ENCODE results near the gene GRIP2.

GRIP2 gene

DNA sequence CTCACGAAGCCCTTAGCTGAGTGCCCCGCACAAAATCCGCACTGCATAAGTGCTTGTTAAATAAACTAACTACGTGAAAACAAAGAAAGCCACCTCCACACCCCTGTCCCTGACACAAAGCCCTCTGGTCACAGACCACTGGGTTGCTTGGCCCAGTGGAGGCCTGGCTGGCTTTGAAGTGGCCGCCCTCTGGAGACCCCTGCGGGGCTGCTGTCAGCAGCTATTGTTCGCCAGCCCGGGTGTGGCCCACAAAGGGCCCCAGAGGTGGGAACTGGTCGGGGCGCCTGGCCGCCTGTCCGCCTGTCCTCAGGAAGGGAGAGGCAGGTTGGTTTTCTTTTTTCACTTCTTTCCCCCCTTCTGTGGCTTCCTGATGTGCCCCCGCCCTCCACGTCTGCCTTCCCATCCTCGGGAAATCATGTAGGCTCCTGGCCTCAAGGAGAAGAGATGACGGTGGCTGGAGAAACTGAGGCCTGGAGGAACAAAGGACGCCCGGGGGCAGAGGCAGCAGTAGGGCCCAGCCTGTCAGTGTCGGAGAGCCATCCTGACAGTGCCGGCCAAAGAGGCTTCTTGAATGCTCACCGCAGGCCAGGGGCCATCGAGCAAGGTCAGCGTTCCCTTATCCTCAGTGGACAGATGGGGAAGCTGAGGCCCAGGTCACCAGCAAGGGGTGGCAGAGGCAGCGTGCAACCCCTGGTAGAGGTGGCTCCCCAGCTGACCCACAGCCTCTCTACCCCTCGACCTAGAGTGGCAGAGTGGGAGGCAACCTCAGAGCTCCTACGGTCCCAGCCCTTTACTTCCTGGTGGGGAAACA, 76.6 kb downstream of the GRIP2 start:
- DNase-seq = no peak

- no peak for DNase-seq
Observed at GRCh38 chr3:14462738-14463137, 77.4 kb downstream of the GRIP2 start.

DNA sequence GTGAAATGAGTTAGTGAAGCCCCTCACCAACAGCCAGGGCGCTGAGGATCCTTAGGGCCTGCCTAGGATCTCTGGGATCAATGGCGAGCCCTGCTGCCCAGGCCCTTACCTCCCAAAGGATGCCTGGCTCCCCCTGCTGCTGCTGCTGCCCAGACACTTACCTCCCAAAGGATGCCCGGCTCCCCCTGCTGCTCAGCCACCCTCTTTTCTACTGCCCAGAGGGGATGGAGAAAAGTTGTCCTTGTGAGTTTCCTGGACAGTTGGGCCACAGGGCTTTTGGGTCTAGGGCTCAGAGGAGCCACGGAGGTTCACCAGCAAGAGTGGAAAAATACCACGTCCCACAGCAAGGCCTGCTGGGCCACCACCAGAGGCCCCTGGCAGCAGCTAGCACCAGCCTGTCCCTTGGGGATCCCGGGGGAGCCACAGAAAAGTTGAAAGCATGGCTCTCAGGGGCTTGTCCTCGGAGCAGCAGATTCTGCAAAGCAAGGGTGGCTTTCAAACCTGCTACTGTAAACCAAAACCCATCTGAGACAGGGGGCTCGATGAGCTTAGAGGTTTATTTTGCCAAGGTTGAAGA, 78.3 kb downstream of the GRIP2 start:
- peak; percentile 67 for DNase-seq

DNA sequence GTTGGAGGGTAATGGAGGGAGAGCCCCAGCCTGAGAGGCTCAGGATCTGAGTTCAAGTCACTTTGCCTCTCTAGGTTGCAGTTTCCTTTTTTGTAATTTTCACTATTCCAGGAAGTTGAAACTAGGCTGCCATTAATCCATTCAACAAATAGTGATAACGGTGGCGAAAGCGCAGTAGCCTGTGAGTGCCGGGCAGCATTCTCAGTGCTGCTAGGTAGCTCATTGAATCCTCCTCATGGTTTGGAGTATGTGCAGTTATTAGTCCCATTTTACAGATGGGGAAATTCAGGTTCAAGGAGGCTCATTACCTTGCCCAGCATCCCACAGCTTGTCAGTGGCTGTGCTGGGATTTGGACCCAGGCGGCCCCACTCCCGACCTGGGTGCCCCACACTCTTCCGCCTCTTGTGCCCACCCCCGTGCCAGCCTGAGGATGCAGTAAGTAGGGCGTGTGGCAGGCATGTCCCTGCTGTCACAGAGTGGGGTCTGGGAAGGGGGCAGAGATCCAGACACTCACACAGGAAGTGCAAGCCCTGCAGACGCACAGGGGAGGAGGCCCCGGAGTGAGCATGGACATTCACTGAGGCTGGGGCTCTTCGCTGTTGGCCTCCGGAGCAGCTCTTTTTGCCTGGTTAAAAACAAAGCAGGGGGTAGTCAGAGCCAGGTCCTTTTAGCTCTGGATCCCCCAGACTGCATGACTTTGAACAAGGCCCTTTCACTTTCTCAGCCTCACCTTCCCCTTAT, 79.0 kb downstream of the GRIP2 start:
- no peak for DNase-seq

DNA sequence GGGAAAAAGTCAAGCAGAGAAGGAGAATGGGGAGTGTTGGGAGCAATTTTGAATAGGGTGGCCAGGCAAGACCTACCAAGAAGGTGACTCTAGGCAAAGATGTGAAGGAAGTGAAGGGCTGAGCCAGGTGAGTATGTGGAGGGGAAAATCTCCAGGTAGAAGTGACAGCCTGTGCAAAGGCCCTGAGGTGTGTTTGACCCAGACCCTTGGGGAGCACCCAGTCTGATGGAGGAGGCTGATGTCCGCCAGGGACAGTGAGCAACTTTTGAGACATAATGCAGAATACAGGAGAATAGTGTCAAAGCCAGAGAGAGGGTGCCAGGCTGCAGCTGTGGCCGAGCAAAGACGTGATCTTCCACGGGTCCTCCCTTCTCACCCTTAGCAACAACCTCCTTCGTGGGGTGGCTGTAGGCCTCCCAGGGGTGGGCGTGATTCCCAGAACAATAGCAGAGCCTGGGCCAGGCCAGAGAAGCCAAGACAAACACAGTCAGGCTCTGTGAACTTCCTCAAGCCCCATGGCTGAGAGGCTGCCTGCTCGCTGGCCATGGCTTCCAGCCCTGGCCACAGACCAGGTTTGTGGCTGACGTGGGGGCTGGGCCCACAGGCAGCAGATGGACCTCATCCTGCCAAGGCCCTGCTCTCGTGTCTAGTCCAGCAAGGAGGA, 79.7 kb downstream of the GRIP2 start:
- peak; percentile 82 for DNase-seq

- DNase-seq = no peak
Observed at GRCh38 chr3:14459787-14460186, 80.4 kb downstream of the GRIP2 start.

DNA sequence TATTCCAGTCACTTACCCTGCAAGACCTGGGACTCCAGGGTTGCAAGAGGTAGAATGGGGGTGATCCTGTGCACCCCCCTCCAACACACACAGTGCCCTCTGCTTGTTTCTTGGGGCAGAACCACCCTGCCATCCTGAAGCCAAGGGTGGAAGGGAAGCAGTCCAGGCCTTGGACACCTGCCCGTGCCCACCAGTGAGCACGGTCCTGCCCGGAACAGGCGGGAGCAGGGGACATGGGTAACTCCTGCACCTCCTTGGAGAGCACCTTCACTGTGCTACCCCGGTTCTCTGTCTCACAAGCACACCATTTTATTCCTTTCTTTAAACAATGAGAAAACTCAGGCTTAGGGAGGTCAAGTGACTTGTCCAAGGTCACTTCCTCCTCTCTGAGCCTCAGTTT, 80.8 kb downstream of the GRIP2 start:
- DNase-seq = no peak

DNA sequence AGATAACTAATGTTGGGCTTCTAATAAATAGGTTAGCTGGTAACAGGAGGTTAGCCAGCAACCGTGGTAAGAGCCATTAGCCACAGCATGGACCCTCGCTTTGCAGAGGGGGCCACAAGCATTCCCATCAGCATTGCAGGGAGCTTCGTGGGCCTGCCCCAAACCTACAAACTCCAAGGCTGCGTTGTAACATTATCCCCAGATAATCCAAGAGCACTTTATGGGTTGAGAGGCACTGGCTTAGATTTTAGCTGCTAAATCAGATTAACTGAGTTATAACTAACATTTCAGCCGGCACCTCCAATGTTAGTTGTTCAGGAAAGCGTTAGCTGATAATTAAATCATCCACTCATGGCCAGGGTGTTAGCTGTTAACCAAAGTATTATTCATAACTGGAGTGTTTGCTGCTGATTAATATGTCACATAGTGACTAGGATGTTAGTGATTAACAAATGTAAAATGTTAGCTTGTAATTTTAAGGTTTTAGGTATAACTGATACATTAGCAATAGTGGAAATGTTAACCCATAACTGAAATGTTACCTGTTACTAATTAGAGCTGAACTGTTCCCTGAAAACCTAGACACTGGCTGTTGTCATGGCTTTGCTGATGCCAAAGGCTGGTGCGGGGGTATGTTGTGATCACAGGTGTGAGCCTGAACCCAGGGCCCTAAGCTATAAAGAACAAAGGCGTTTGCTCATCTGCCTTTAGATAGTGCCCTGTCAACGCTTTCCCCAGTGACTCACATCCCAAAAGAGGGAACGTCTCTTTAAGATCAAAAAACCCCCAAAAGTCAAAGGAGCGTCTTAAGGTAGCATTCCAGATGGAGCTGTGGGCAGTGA, 81.5 kb downstream of the GRIP2 start:
- no peak for DNase-seq

GRCh38 chr3:14457999-14458398, 82.1 kb downstream of the GRIP2 start:
- DNase-seq = no peak

GRCh38 chr3:14457481-14457880, 82.7 kb downstream of the GRIP2 start:
- DNase-seq = no peak

DNA sequence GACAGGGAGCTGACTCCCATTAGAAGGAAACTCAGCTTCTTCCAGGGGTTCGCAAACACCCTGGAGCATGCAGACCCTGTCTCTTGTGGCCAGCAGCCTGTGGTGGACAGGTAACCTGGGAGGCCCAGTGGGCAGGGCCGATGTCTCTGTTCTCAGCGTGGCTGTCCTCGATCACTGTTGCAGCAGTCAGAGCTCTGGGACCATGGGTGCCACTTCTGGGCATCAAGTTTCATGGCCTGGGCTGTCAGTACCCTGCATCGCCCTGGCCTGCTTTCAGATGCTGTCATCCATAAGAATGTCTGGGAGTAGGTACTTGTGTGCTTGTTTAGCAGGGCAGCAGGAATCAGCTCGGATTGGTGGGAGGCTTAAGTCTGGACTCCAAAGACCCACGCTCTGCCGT, 83.3 kb downstream of the GRIP2 start:
- DNase-seq = no peak

DNA sequence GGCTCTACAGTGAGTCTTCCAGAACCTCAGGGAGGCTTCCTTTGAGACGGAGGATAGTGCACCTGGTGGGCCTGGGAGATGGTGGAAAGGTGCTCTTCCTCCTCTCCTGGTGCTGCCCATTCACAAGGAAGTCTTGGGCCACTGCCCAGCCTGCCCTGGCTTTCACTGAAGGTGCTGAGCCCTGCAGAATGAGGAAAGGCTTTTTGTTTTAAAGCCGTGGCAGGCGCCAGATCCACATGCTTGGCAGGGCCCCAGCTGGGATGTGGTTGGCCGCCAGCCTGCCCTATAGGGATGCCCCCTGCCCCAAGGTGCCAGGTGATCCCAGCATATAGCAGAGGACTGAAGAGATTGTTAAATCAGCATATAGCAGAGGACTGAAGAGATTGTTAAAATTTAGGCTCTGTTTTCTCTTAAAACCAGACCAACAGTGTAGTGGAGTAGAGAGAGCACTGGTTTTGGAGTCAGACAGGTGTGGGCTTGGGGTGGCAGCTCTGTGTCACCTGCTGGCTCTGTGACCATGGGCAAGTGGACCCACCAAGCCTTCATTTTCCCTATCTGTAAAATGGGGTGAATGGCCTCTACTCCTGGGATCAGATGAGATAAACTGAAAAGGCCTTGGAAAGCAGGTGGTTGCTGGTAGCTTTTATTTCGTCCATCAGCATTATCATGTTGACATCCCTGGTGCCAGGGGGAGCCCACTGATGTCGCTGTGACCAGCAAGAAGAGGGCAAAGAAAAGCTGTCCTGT, 84.4 kb downstream of the GRIP2 start:
- DNase-seq = no peak

DNA sequence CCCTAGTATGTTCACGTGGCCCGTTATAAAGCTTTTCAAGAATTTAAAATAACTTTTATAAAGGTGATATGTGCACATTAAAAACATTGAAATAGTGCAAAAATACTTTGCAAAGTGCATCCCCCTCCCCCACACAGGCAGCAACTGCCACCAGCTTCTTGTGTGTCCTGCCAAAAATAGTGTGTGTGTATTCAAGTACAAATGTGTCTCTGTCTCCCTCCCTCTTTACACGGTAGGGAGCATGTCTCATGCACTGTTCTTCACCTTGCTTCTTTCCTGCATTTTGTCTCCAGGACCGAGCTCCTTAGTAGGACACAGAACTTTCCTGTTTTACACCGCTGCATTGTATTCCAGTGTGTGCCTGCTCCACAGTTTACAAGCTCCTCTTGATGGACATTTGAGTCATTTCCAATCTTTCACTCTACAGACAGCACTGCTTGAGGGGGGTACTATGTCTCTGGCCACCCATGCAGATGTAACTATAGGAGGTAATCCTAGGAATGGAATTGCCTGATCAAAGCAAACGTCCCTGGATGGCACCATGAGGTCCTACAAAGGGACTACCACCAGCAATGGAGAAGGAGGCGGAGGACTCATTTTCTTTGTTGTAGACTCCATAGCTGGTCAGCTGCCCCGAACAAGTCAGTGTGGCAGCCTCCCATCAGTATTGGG, 85.4 kb downstream of the GRIP2 start:
- no peak for DNase-seq

- DNase-seq = no peak
Observed at GRCh38 chr3:14453876-14454638, 86.1 kb downstream of the GRIP2 start.

- peak; percentile 94 for DNase-seq
Observed at GRCh38 chr3:14452740-14453710, 87.1 kb downstream of the GRIP2 start.

DNA sequence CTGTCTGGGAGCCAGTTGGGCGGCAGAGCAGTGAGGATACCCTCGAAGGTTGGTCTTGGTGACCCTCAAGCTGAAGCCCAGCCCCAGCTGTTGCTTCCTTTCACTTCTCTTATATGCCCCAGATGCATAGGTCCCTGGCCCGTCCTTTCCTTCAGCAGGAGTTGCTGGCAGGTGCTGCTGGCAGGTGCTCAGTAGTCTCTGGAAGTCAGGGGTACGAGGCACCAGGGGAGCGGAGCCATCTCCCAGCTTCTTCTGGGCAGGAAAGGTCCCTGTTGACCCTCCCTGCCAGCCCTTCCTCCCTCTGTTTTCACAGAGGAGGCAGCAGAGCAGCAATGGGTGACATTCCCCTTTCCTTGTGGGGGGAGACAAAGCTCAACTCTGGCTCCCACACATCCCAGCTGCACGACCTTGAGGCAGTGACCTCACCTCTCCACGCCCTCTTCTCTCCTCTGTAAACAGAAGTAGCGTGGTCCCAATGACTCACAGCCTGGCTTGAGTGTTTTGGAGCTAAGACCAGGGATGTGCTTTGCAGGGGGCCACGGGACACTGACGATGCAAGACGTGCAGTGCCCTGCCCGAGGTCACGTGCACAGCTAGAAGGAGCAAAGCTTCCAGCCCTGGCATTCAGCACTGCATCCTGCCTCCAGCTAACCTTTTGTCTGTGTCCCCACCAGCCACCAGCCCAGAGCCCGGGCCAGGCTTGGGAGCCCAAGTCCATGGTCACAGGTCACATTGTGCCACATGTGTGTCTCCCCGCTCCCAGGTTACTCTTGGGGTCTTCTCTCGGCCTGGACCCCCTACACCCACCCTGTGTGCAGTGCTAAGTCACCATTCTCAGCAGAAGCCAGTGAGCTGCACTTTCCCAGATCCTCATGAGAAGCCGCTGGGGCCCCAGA, 88.0 kb downstream of the GRIP2 start:
- peak; percentile 96 for DNase-seq

DNA sequence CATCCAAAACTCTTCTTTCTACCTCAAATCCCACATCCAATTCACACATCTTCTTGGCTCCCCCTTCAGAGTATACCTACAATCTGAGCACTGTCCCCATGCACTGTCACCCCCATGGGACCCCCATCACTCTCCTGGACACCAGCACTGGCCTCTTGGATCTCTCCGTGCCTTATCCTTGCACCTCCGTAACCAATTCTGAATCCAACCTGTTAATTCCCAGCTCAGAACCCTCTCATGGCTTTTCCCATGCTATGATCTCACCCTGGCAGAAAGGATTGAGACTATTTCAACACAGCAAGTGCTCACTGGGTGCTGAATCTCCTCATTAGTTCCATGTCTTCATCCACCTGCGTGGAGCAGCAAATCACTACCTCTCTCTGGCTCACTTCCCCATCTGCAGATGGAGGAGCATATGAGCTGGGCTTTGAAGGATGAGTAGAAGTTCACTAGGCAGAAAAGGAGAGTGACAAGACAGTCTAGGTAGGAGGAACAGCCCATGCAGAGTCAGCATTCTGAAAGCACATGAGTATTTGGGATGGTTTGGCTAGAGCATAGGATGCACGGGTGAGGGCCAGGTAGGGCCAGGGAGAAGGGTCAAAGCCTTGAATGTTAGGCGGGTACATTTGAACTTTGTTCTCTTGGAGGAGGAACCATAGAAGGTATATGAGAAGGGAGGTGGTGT, 89.1 kb downstream of the GRIP2 start:
- DNase-seq = no peak

All from EL (cell line).